Left lung (tissue), 10 donors: ENCODE data around the gene PICALM. TPM values are rescaled to one million over a fixed set of nuclear protein-coding genes. Genes with fewer than 3 reads are reported as not detected.

Experiments
- ATAC-seq: fragments of 200-7000 bp; cut with Tn5 transposase; one replicate; pipeline ENCODE4 v1.9.1; 2020; ENCODE audit warnings: moderate library complexity
- DNase-seq, 4 donors: peaks; one replicate each; pipeline ENCODE4 v3.0.0-alpha.2; 2013 to 2020
- H3K27ac ChIP-seq, 2 donors: fragments of 200-600 bp; sonication (generic) in 1 of 2; one replicate each; pipeline versions ENCODE4 v1.5.0 to v1.8.0; 2020 to 2021
- H3K27me3 ChIP-seq, 2 donors: fragments of 200-600 bp; sonication (generic) in 1 of 2; one replicate each; pipeline versions ENCODE4 v1.5.0 to v1.8.0; 2020 to 2021
- H3K36me3 ChIP-seq, 2 donors: fragments of 200-600 bp; sonication (generic) in 1 of 2; one replicate each; pipeline versions ENCODE4 v1.5.0 to v1.8.0; 2020 to 2021
- H3K4me1 ChIP-seq, 2 donors: fragments of 200-600 bp; one replicate each; pipeline ENCODE4 v1.8.0; 2021
- H3K4me3 ChIP-seq, 2 donors: fragments of 200-600 bp; sonication (generic) in 1 of 2; one replicate each; pipeline versions ENCODE4 v1.5.0 to v1.8.0; 2020 to 2021; ENCODE audit warnings: mild to moderate bottlenecking in 1 of 2
- H3K9me3 ChIP-seq, 2 donors: fragments of 200-600 bp; sonication (generic) in 1 of 2; one replicate each; pipeline versions ENCODE4 v1.5.0 to v1.8.0; 2020 to 2021
- intact Hi-C, 2 donors: fragments of 100-400 bp; cut with DNase I; formaldehyde crosslinking; loops; one replicate each; pipeline versions ENCODE4 v1.11.2 to v1.14.2; 2022
- polyA plus RNA-seq, 6 donors: library from polyadenylated mRNA; unstranded; fragments of 120-200 nt; gene quantifications; one replicate each; pipeline ENCODE4 v1.2.1, GENCODE V29; 2013; ENCODE audit not compliant: insufficient read length in 6 of 6
- total RNA-seq, 2 donors: library from RNA; stranded (reverse); fragmentation: NEBNext Ultra II Directional; extraction: Animal tissue kit (Norgen Biotek cat#: 25700); gene quantifications; one replicate each; pipeline ENCODE4 v1.2.1, GENCODE V29; 2021
- TF ChIP-seq, protein P1 (sequence below), 2 donors: fragments of 200-600 bp; sonication (generic) in 1 of 2; IDR thresholded peaks; one replicate each; pipeline versions ENCODE4 v1.5.0 to v1.8.0; 2021; ENCODE audit warnings: antibody characterized with exemption in 2 of 2
- donor health status: DM: no; HTN: yes; CAD: no.
- donor health status: DM: no; HTN: no; CAD: no.

The PICALM gene
- total and polyA plus RNA-seq, 8 donors: 159 to 216 (median 182) TPM

DNA sequence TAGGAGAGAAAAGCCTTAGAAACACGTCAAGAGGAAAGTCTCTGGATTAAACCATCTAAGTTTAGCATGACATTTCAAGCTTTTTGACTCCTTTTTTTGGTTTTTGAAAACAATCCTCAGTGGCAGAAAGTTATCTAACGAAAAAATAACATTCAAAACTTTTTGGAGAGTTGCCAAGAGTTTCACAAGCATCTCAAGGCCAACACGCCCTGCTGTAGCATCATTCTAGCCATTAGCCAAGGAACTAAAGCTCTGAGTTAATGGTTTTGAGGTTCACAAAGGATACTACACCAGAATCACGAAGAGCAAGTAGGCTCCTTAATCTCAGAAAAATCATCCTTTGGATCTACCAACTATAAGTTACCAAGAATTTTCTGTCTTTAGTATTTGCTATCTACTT is 94.8 kb downstream of the PICALM start:
- peaks cover 0 to 90% of the 10 kb centered on the region in 2 donors for H3K36me3 ChIP-seq

DNA sequence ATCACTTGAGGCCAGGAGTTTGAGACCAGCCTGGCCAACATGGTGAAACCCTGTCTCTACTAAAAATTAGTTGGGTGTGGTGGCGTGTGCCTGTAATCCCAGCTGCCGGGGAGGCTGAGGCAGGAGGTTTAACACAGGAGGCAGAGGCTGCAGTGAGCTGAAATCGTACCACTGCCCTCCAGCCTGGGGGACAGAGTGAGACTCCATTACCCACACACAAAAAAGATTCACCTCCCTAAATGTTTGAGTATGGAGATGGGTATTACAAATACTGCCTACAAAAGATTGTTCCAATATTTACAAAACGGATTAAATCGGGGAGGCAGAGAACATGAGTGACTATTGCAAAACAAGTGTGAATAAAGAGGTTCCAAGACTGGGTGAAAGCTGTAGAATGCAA is 98.3 kb downstream of the PICALM start:
- Histone ChIP-seq H3K27ac (no peak overlapping the region), H3K9me3 (no peaks in the 10 kb centered on the region), H3K36me3 (peaks cover 0 to 83% of the 10 kb centered on the region in 2 donors), H3K4me3 (no peak overlapping the region), H3K4me1 (peaks cover 0 to 12% of the 10 kb centered on the region in 2 donors), H3K27me3 (no peaks in the 10 kb centered on the region)
- ATAC-seq (no peak), DNase-seq (no peak)
- intact Hi-C loops: no loop called here
- TF ChIP-seq, protein P1, sequence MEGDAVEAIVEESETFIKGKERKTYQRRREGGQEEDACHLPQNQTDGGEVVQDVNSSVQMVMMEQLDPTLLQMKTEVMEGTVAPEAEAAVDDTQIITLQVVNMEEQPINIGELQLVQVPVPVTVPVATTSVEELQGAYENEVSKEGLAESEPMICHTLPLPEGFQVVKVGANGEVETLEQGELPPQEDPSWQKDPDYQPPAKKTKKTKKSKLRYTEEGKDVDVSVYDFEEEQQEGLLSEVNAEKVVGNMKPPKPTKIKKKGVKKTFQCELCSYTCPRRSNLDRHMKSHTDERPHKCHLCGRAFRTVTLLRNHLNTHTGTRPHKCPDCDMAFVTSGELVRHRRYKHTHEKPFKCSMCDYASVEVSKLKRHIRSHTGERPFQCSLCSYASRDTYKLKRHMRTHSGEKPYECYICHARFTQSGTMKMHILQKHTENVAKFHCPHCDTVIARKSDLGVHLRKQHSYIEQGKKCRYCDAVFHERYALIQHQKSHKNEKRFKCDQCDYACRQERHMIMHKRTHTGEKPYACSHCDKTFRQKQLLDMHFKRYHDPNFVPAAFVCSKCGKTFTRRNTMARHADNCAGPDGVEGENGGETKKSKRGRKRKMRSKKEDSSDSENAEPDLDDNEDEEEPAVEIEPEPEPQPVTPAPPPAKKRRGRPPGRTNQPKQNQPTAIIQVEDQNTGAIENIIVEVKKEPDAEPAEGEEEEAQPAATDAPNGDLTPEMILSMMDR (IDR thresholded peaks at IDR 0.05): no peak

More for the DNA sequence above, 94.8 kb downstream of the PICALM start:
- intact Hi-C loops: no loop called here
- Histone ChIP-seq H3K27ac (no peak overlapping the region), H3K4me1 (peaks cover 0 to 10% of the 10 kb centered on the region in 2 donors), H3K9me3 (no peaks in the 10 kb centered on the region), H3K4me3 (no peak overlapping the region), H3K27me3 (no peaks in the 10 kb centered on the region)
- peak in 1 of 4 donors; percentile 19 for DNase-seq
- TF ChIP-seq, protein P1 (IDR thresholded peaks at IDR 0.05): no peak
- ATAC-seq: no peak

DNA sequence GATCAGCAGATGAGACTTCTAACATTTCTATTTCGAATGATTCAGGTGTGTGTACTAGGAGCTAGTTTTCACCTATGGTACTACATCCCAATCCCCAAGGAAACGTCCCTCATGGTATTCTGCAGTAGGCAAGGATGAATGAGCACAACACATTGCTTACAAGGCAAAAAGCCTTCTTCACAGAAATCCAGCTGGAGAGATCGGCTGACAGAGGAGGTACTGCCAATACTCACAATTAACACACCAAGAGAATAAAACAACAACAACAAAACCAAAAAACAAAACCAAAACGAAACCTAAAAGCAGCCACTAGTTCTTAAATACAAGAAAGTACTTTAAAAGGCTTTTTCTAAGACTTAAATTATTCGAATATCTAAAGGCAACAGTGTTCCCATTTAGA is 101.4 kb downstream of the PICALM start:
- TF ChIP-seq, protein P1 (IDR thresholded peaks at IDR 0.05): no peak
- Histone ChIP-seq H3K36me3 (peaks cover 0 to 76% of the 10 kb centered on the region in 2 donors), H3K27ac (no peak overlapping the region), H3K4me1 (peaks cover 0 to 5% of the 10 kb centered on the region in 2 donors), H3K27me3 (no peaks in the 10 kb centered on the region), H3K9me3 (no peaks in the 10 kb centered on the region), H3K4me3 (no peak overlapping the region)
- no peak for DNase-seq
- intact Hi-C loops: no loop called here
- no peak for ATAC-seq

DNA sequence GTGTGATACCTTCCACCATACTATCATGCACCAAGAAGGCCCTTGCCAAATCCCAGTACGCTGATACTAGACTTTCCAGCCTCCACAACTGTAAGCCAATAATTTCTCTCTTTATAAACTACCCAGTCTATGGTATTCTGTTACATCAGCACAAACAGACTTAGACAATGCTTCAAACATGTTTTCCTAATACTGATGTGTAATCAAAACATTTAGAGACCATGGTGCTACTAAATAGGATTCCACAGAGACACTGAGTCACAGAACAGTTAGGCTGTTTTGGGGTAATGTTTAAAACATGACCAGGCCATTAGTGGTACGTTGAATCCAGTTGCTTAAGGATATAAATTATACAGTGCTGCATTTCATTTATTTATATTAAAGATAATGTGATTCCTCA is 103.7 kb downstream of the PICALM start:
- intact Hi-C loops: no loop called here
- H3K36me3 ChIP-seq: peaks cover 0 to 76% of the 10 kb centered on the region in 2 donors
- TF ChIP-seq, protein P1 (IDR thresholded peaks at IDR 0.05): no peak
- DNase-seq (no peak), ATAC-seq (no peak)
- H3K4me3 ChIP-seq: no peak overlapping the region
- no peaks in the 10 kb centered on the region for H3K27me3 ChIP-seq
- H3K9me3 ChIP-seq: no peaks in the 10 kb centered on the region
- no peak overlapping the region for H3K27ac ChIP-seq
- H3K4me1 ChIP-seq: peaks cover 0 to 8% of the 10 kb centered on the region in 2 donors

DNA sequence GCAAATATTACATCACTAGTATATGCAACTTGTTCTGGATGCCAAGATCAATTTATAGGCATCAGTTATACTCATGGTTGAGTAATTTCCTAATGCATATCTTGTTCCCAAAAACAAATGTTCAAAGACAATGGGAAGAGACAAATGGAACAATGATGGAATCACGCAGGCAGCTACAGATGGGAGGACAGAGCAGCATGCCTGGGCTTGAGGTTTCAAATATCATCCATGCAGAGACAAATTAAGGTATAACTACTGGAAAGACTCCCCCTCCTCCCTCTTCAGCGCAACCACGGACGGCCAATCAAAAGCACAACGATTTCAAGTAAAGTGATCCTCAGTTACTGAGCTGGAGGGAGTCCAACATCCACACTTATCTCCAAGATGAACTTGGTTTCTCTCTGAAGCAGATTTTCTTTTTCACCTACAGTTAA is 106.9 kb downstream of the PICALM start:
- H3K27ac ChIP-seq: no peak overlapping the region
- TF ChIP-seq, protein P1 (IDR thresholded peaks at IDR 0.05): no peak

More for the DNA sequence above, 106.9 kb downstream of the PICALM start:
- no peaks in the 10 kb centered on the region for H3K9me3 ChIP-seq
- ATAC-seq (no peak), DNase-seq (no peak)
- H3K27me3 ChIP-seq: no peaks in the 10 kb centered on the region
- peaks cover 0 to 89% of the 10 kb centered on the region in 2 donors for H3K36me3 ChIP-seq
- peaks cover 0 to 3% of the 10 kb centered on the region in 2 donors for H3K4me1 ChIP-seq
- intact Hi-C loops: no loop called here
- no peak overlapping the region for H3K4me3 ChIP-seq
